ENCODE results near the gene VGLL4. TPM values are rescaled to one million over a fixed set of nuclear protein-coding genes. Genes with fewer than 3 reads are reported as not detected.
"Not testable (repeated sequence)": the region's sequence is repeated elsewhere in the genome, so short reads cannot be mapped to it uniquely, and the experiment has no call there.

VGLL4 gene
- polyA plus RNA-seq (ENCODE audit: insufficient read length in 3 of 3), result 100 to 1,000 TPM in 2 of 3 donors, 10 to 100 TPM in 1; 96.2 to 115 (median 106) TPM
- long read RNA-seq, donor 1, transcript VGLL4-211 (5 exons, 1,377 nt), result major isoform, 16 of 91 reads
- long read RNA-seq, donor 1, transcript VGLL4-214 (4 exons, 938 nt), result minor isoform, 5 of 91 reads
- long read RNA-seq, donor 1, transcript VGLL4-201 (6 exons, 3,725 nt), result minor isoform, 6 of 91 reads
- long read RNA-seq, donor 1, partial matches to known transcripts, result 55 of 91 reads
- long read RNA-seq, donor 1, other reads (novel, unspliced or antisense), result 9 of 91 reads
- long read RNA-seq, donor 2, transcript VGLL4-201 (6 exons, 3,725 nt), result minor isoform, 6 of 86 reads
- long read RNA-seq, donor 2, transcript VGLL4-211 (5 exons, 1,377 nt), result major isoform, 26 of 86 reads
- long read RNA-seq, donor 2, partial matches to known transcripts, result 50 of 86 reads
- long read RNA-seq, donor 2, other reads (novel, unspliced or antisense), result 0 of 86 reads
- long read RNA-seq, donor 3, transcript VGLL4-211 (5 exons, 1,377 nt), result major isoform, 19 of 79 reads
- long read RNA-seq, donor 3, partial matches to known transcripts, result 55 of 79 reads
- long read RNA-seq, donor 3, other reads (novel, unspliced or antisense), result 0 of 79 reads
- long read RNA-seq, donor 4, transcript VGLL4-201 (6 exons, 3,725 nt), result minor isoform, 9 of 56 reads
- long read RNA-seq, donor 4, transcript VGLL4-211 (5 exons, 1,377 nt), result major isoform, 13 of 56 reads
- long read RNA-seq, donor 4, partial matches to known transcripts, result 26 of 56 reads
- long read RNA-seq, donor 4, other reads (novel, unspliced or antisense), result 6 of 56 reads
- long read RNA-seq, donor 5, transcript VGLL4-211 (5 exons, 1,377 nt), result major isoform, 5 of 61 reads
- long read RNA-seq, donor 5, partial matches to known transcripts, result 46 of 61 reads
- long read RNA-seq, donor 5, other reads (novel, unspliced or antisense), result 7 of 61 reads
- long read RNA-seq, donor 6, transcript VGLL4-211 (5 exons, 1,377 nt), result major isoform, 12 of 71 reads
- long read RNA-seq, donor 6, transcript VGLL4-201 (6 exons, 3,725 nt), result minor isoform, 9 of 71 reads
- long read RNA-seq, donor 6, partial matches to known transcripts, result 49 of 71 reads
- long read RNA-seq, donor 6, other reads (novel, unspliced or antisense), result 0 of 71 reads
- long read RNA-seq, donor 7, transcript VGLL4-201 (6 exons, 3,725 nt), result minor isoform, 5 of 115 reads
- long read RNA-seq, donor 7, transcript VGLL4-211 (5 exons, 1,377 nt), result major isoform, 13 of 115 reads
- long read RNA-seq, donor 7, partial matches to known transcripts, result 90 of 115 reads
- long read RNA-seq, donor 7, other reads (novel, unspliced or antisense), result 5 of 115 reads
- long read RNA-seq, donor 8, transcript VGLL4-211 (5 exons, 1,377 nt), result major isoform, 15 of 93 reads
- long read RNA-seq, donor 8, partial matches to known transcripts, result 69 of 93 reads
- long read RNA-seq, donor 8, other reads (novel, unspliced or antisense), result 5 of 93 reads
- long read RNA-seq, donor 9, transcript VGLL4-201 (6 exons, 3,725 nt), result minor isoform, 5 of 116 reads
- long read RNA-seq, donor 9, transcript VGLL4-211 (5 exons, 1,377 nt), result major isoform, 21 of 116 reads
- long read RNA-seq, donor 9, partial matches to known transcripts, result 78 of 116 reads
- long read RNA-seq, donor 9, other reads (novel, unspliced or antisense), result 9 of 116 reads
- long read RNA-seq, donor 10, transcript VGLL4-214 (4 exons, 938 nt), result minor isoform, 6 of 81 reads
- long read RNA-seq, donor 10, transcript VGLL4-201 (6 exons, 3,725 nt), result minor isoform, 5 of 81 reads
- long read RNA-seq, donor 10, transcript VGLL4-211 (5 exons, 1,377 nt), result major isoform, 10 of 81 reads
- long read RNA-seq, donor 10, partial matches to known transcripts, result 51 of 81 reads
- long read RNA-seq, donor 10, other reads (novel, unspliced or antisense), result 8 of 81 reads
- long read RNA-seq, donor 11, transcript VGLL4-211 (5 exons, 1,377 nt), result major isoform, 5 of 61 reads
- long read RNA-seq, donor 11, partial matches to known transcripts, result 52 of 61 reads
- long read RNA-seq, donor 11, other reads (novel, unspliced or antisense), result 0 of 61 reads
- long read RNA-seq, donor 12, transcript VGLL4-201 (6 exons, 3,725 nt), result minor isoform, 7 of 102 reads
- long read RNA-seq, donor 12, transcript VGLL4-211 (5 exons, 1,377 nt), result major isoform, 35 of 102 reads
- long read RNA-seq, donor 12, partial matches to known transcripts, result 49 of 102 reads
- long read RNA-seq, donor 12, other reads (novel, unspliced or antisense), result 7 of 102 reads
- long read RNA-seq, donor 13, transcript VGLL4-211 (5 exons, 1,377 nt), result major isoform, 8 of 56 reads
- long read RNA-seq, donor 13, partial matches to known transcripts, result 45 of 56 reads
- long read RNA-seq, donor 13, other reads (novel, unspliced or antisense), result 0 of 56 reads
- long read RNA-seq, donor 14, result 0 reads
- long read RNA-seq, donor 15, transcript VGLL4-211 (5 exons, 1,377 nt), result major isoform, 14 of 74 reads
- long read RNA-seq, donor 15, transcript VGLL4-201 (6 exons, 3,725 nt), result minor isoform, 7 of 74 reads
- long read RNA-seq, donor 15, partial matches to known transcripts, result 38 of 74 reads
- long read RNA-seq, donor 15, other reads (novel, unspliced or antisense), result 12 of 74 reads
- long read RNA-seq, donor 16, transcript VGLL4-211 (5 exons, 1,377 nt), result major isoform, 14 of 97 reads
- long read RNA-seq, donor 16, partial matches to known transcripts, result 76 of 97 reads
- long read RNA-seq, donor 16, other reads (novel, unspliced or antisense), result 0 of 97 reads

GRCh38 chr3:11643605-11644087 is at the start of gene VGLL4:
VGLL4 (minus strand) TSS chr3:11643915; CDS start chr3:11643518, 397 bp downstream.
- DNase-seq, result peak; percentile 91

GRCh38 chr3:11692532-11692813 is 48.8 kb upstream of the VGLL4 start:
- no peak for DNase-seq

DNA sequence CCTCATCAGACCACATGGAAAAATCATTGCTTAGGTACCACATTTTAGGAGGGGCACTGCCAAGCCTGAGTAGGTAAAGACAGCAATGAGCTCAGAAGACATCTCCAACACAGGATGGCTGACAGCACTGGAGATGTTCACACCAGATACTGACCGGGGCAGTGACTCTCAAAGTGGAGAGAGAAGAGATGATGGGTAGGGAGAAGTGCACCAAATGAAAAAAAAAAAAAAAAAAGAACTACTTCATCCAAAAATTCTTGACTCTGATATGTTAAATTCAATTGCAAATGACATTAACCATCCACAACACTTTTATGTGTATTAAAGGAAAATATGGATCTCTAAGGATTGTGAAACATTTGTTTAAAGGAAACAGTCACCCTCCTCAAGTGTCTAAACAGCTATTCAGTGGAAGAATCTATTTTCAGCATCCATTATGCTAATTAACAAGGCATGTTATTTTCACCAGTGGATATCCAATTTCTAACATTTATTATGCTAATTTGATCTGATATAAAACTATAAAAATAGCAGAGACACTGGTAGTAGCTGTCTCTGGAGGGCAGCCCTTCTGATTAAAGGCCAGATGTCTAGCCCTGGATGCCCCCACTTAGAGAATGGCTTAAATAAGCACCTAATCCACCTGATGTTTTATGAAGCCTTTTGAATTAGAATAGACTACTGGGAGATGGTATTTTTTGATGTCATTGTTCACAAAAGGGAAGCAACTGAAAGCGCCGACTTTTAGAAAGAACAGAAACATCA is 48.2 kb upstream of the VGLL4 start:
- no peak for DNase-seq

DNA sequence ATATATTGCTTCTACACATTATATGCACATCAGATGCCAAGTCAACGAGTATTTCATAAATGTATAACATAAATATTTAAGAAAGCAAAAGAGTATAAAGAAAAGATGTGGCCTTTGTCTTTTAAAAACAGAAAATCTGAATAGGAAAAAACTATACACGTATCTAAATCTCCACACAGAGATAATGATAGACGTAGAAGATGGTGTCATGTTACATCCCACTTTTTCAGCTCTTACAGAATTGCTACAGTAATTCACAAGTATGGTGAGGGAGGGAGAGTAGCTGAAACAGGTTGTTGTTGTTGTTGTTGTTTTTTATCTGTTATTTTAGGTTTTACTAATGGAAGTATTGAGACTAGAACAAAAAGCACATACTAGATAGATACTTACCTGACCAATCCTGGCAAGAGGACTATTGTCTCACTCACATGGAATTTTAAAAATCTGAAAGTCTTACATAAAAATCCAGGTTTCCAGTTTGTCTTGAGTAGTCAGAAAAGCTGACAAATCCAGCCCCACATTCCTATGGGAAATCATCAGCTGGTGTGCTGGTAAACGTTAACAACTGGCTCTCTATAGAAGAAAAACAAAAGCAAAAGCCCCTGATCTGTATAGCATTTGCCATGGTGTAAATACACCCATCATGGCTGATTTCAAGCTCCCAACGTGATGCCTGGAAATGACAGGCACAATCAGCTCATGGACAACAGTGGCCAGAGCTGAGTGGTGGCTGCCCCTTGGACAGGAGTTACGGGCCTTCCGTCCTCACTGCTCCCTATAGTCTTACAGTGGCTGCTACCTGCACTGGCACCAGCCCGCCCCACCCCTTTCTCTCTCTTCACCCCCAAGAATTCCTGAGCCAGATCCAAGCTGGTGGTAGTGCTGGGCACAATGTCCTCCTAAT is 47.4 kb upstream of the VGLL4 start:
- no peak for DNase-seq

DNA sequence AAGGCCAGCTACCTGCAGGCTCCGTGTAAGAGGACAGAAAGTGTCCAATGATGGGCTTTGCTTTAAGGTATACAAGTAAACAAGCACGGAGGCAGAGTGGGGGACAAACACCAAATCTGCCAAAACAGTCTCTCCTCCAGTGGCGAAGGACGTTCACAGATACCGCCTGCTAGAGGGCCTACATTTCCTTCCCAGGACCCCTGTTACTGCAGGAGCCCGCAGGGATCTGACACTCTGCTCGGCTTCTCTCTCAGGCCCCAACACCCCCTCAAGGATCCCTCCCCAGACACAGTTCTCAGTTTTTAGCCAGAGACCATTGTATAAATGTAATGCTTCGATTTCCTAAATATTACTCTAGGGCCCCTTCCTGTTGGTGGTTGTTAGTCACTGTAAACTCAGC is 46.0 kb upstream of the VGLL4 start:
- DNase-seq, result no peak

DNA sequence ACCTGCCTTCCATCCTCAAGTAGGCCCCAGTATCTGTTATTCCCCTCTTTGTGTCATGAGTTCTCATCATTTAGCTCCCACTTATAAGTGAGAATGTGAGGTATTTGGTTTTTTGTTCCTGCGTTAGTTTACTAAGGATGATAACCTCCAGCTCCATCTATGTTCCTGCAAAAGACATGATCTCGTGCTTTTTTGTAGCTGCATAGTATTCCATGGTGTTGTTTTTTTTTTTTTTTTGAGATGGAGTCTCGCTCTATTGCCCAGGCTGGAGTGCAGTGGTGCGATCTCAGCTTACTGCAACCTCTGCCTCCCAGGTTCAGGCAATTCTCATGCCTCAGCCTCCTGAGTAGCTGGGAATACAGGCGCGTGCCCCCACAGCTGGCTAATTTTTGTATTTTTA is 41.3 kb upstream of the VGLL4 start:
- DNase-seq, result not testable (repeated sequence)

GRCh38 chr3:11680509-11680908 is 36.8 kb upstream of the VGLL4 start:
- DNase-seq, result no peak

GRCh38 chr3:11679964-11680363 is 36.2 kb upstream of the VGLL4 start:
- no peak for DNase-seq

- no peak for DNase-seq
Observed at GRCh38 chr3:11672363-11672762, 28.6 kb upstream of the VGLL4 start.

DNA sequence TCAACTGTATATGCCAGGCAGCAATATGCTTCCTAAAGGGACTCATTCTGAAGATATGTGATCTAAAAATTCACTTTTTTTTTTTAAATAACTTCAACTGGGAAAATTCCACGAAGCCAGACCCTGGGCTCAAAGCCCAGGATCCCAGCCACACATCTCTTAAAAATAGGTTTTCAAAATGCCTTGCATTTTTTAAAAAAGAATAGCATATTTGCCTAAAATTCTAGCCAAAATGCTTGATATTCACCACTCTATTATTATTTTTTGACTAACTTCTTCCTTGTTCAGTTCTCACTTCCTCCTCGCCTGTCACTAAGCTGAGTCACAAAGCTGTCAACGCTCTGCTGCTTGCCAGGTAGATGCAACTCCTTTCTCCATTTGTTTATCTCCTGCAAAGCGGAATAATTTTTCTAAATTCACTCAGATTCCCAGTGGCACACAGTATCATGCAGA is 28.0 kb upstream of the VGLL4 start:
- DNase-seq, result no peak

DNA sequence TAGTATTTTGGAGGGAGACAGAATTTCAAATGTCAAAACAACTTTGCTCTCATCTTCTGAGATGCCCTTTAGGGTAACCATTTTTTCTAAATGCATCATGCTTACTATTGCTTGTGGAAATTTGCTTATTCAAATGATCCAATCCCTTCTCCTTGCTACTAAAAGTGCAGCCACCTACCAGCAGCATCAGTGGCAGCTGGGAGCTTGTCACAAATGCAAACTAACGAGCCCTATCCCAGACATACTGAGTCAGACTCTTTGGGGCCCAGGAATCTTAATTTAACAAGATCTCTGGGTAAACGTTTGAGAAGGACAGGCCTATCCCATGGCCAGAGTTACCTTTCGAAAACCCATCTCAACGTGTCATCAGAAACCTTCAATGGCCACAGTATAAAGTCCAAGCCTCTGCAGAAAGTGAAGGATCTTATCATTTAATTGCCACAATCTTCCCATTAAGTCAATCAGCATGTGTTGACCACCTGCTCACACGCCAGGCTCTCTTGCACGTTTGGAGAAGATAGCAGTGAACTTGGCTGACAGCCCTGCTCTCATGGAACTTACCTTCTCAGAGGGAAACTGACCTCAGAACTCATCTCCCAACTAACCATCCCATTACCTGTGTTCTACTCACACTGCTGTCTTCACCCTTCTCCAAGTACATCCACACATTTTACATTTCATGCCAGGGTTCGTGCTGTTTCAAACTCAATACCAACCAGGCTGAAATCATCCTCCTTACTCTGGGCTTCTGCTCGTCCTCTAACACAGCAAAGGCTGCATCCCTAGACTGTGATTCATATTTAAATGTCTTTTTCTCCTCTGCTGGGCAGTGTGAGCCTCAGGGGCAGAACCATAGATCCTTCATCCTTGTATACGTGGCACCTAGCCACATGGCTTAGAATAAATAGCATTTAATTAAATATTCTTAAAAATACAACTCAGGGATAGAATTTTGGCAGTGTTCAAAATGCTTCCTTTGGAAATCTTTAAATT is 24.8 kb upstream of the VGLL4 start:
- DNase-seq, result no peak

- DNase-seq, result no peak
Observed at GRCh38 chr3:11665331-11665730, 21.6 kb upstream of the VGLL4 start.

GRCh38 chr3:11662392-11662990 is 18.8 kb upstream of the VGLL4 start:
- DNase-seq, result no peak

DNA sequence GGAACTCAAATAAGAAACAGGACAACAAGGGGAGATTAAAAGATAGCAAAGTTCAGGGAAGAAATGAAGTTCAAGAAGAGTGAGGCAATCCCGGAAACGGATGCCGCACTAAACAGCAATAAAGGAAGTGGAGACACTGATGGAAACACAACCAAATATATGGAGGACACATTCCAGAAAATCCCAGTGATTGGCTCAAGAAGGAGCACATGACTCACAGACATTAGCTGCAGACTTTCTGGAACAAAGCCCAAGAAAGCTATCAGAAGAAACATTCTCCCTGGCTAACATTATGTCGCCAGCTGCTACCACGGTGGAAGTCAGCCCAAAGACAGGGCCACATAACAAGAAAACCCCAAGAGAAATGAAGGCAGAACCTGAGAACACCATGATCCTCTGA is 18.1 kb upstream of the VGLL4 start:
- no peak for DNase-seq

DNA sequence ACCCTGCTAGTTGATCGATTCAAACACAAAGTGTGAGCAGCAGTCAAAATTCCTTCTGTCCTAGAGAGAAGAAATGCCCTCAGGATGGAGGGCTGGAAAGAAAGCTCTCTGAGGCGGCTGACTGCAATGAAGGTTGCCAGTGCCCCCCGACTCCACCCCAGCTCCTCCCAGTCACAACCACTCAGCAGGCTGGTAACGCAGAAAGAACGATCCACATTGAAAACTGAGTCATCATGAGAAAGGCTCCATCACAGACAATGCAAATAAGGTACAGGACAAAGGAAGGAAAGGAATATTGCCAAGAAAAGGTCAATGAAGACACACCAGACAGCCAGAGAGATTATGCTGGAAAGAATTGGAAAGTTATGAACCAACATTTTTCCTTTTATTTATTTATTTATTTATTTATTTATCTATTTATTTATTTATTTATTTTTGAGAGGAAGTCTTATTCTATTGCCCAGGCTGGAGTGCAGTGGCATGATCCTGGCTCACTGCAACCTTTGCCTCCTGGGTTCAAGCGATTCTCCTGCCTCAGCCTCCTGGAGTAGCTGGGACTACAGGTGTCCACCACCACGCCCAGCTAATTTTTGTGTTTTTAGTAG is 17.4 kb upstream of the VGLL4 start:
- no peak for DNase-seq
